22Rv1 (cell line): ENCODE results near the gene TAF12.
"Not testable (repeated sequence)": the region's sequence is repeated elsewhere in the genome, so short reads cannot be mapped to it uniquely, and the experiment has no call there.

ENCODE experiments used
- H3K27ac ChIP-seq: fragments of 450-650 bp; 2 replicates; pipeline ENCODE4 v1.5.1; 2017
- ZFX ChIP-seq: fragments of 450-650 bp; IDR thresholded peaks from 2 replicates; pipeline ENCODE4 v1.6.1; 2017; ENCODE audit warnings: antibody characterized with exemption, borderline replicate concordance
- TF ChIP-seq, protein P1 (sequence below): fragments of 450-650 bp; IDR thresholded peaks from 2 replicates; pipeline ENCODE4 v1.5.1; 2017; ENCODE audit warnings: mild to moderate bottlenecking

Gene TAF12

GRCh38 chr1:28642847-28643635, at the start of gene TAF12:
Gene TAF12 (minus strand): TSS chr1:28643067. CDS start chr1:28622081, 20,986 bp downstream.
- TF ChIP-seq, protein P1, sequence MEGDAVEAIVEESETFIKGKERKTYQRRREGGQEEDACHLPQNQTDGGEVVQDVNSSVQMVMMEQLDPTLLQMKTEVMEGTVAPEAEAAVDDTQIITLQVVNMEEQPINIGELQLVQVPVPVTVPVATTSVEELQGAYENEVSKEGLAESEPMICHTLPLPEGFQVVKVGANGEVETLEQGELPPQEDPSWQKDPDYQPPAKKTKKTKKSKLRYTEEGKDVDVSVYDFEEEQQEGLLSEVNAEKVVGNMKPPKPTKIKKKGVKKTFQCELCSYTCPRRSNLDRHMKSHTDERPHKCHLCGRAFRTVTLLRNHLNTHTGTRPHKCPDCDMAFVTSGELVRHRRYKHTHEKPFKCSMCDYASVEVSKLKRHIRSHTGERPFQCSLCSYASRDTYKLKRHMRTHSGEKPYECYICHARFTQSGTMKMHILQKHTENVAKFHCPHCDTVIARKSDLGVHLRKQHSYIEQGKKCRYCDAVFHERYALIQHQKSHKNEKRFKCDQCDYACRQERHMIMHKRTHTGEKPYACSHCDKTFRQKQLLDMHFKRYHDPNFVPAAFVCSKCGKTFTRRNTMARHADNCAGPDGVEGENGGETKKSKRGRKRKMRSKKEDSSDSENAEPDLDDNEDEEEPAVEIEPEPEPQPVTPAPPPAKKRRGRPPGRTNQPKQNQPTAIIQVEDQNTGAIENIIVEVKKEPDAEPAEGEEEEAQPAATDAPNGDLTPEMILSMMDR: peak; percentile 64
- TF ChIP-seq ZFX: no peak
- H3K27ac ChIP-seq: peak within 1 kb of the TSS; percentile 100

GRCh38 chr1:28691627-28692026, 48.8 kb upstream of the TAF12 start:
- H3K27ac ChIP-seq: not testable (repeated sequence)

DNA sequence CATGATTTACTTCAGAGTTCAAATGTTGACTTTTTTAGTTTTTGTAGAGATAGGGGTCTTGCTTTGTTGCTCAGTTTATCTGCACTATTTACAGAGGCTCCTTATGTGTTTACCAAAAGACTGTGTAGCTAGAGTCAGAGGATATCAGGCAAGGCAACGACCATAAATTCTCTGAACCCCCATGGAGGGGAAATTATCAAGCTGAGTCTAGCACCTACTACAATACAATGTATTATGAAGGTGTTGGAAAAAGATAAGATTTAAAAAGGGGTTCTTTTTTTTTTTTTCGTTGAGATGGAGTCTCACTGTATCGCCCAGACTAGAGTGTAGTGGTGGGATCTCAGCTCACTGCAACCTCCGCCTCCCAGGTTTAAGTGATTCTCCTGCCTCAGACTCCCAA, 42.1 kb upstream of the TAF12 start:
- H3K27ac ChIP-seq: no peak overlapping the region
- no peak for TF ChIP-seq ZFX
- TF ChIP-seq, protein P1: no peak

DNA sequence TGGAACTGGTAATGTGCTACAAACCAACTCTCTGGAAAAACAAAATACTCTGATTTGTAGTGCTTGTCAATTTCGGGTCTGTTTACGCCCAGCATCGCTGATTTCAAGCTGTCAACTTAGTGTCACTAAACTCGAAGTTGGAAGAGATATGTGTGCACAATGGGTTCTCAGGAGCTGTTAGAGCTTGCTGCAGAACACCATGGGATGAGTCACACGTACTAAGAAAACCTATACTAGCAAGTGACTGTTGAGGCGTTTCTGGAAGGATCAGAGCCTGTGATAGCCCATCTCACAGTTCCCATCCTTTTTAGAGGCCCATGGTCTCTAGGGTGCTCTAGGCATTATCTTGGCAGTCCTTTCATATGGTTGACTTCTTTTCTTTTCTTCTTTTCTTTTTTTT, 40.0 kb upstream of the TAF12 start:
- TF ChIP-seq, protein P1: no peak
- TF ChIP-seq ZFX: no peak
- no peak overlapping the region for H3K27ac ChIP-seq

- H3K27ac ChIP-seq: 0 out of 2 replicates have a peak overlapping the region, but pooled peaks have one; percentile 5
- TF ChIP-seq, protein P1: no peak
- no peak for TF ChIP-seq ZFX
Observed at GRCh38 chr1:28680151-28680550, 37.3 kb upstream of the TAF12 start.

- TF ChIP-seq, protein P1: no peak
- no peak for TF ChIP-seq ZFX
Observed at GRCh38 chr1:28675924-28676257, 33.0 kb upstream of the TAF12 start.

DNA sequence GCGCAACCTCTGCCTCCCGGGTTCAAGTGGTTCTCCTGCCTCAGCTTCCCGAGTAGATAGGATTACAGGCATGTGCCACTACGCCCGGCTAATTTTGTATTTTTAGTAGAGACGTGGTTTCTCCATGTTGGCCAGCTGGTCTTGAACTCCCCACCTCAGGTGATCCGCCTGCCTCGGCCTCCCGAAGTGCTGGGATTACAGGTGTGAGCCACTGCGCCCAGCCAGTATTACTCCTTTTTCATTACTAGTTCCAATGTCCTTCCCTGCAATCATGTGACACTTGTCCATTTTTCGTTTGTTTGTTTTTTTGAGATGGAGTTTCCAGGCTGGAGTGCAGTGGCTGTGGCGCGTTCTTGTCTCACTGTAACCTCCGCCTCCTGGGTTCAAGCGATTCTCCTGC, 30.1 kb upstream of the TAF12 start:
- H3K27ac ChIP-seq: not testable (repeated sequence)

More at GRCh38 chr1:28675924-28676257, 33.0 kb upstream of the TAF12 start:
- no peak overlapping the region for H3K27ac ChIP-seq

DNA sequence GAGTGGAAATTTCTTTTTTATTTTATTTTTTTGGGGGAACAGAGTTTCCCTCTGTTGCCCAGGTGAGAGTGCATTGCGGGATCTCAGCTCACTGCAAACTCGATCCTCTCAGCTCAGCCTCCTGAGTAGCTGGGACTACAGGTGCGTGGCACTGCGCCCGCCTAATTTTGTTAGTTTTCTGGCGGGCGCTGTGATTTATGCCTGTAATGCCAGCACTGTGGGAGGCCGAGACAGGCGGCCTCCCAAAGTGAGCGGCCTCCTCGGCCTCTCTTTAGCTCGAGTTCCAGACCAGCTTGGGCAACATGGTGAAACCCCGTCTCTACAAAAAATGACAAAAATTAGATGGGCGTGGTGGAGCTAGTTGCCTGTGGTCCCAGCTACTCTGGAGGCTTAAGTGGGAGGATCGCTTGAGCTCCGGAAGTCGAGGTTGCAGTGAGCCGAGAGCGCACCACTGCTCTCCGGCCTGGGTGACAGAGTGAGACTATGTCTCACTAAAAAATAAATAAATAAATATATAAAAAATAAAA, 28.4 kb upstream of the TAF12 start:
- TF ChIP-seq, protein P1: no peak
- no peak for TF ChIP-seq ZFX
- 0 out of 2 replicates have a peak overlapping the region, but pooled peaks have one; percentile 5 for H3K27ac ChIP-seq
